GM12878 (cell line): ENCODE results near the gene AHR. TPM values are rescaled to one million over a fixed set of nuclear protein-coding genes. Genes with fewer than 3 reads are reported as not detected.

Source experiments
- BHLHE40 ChIP-seq, 2 experiments: fragments of 450-650 bp in 1 of 2; IDR thresholded peaks; 2 replicates each; pipeline ENCODE4 v1.6.1; 2011 to 2017; ENCODE audit warnings: low read depth in 2 of 2, borderline replicate concordance in 1 of 2, improper control_type of control experiment in 1 of 2, low read length in 1 of 2, mild to moderate bottlenecking in 1 of 2
- IRF4 ChIP-seq: IDR thresholded peaks from 2 replicates; pipeline ENCODE4 v1.6.1; 2011; ENCODE audit warnings: low read depth, low read length
- JUNB ChIP-seq: IDR thresholded peaks from 2 replicates; pipeline ENCODE4 v1.6.1; 2016; ENCODE audit warnings: antibody characterized with exemption, mild to moderate bottlenecking
- PRDM15 ChIP-seq: fragments of 450-650 bp; formaldehyde crosslinking; IDR thresholded peaks from 2 replicates; pipeline ENCODE4 v1.4.0; 2020; ENCODE audit warnings: mild to moderate bottlenecking, moderate library complexity
- WRNIP1 ChIP-seq: IDR thresholded peaks from 2 replicates; pipeline ENCODE4 v1.6.1; 2011; ENCODE audit warnings: low read depth, low read length, improper control_type of control experiment, borderline replicate concordance
- ZNF592 ChIP-seq: fragments of 450-650 bp; IDR thresholded peaks from 2 replicates; pipeline ENCODE4 v1.6.1; 2017; ENCODE audit warnings: mild to moderate bottlenecking, moderate library complexity
- polyA plus RNA-seq, 11 experiments: library from polyadenylated mRNA; depleted of rRNA in 4 of 11; unstranded in 6 of 11; stranded (reverse) in 5 of 11; fragments of >200 nt; fragmentation: Nextera tagmentation in 4 of 11; fragmentation: Illumina TruSeq in 1 of 11; extraction: Ambion mirVana in 4 of 11; extraction: Trizol in 1 of 11; gene quantifications; 1 replicate in 1 of 11; 2 replicates in 10 of 11; pipeline versions ENCODE4 v1.2.1 to v1.2.3, GENCODE V29; 2011 to 2016; ENCODE audit warnings: inconsistent platforms in 2 of 11, missing spikeins in 2 of 11, low read depth in 1 of 11
- total RNA-seq, 4 experiments: library from RNA; depleted of rRNA in 3 of 4; stranded (reverse); fragments of >200 nt in 3 of 4; fragmentation: Illumina TruSeq in 1 of 4; extraction: Trizol in 1 of 4; gene quantifications; 2 replicates each; pipeline versions ENCODE4 v1.2.1 to v1.2.3, GENCODE V29; 2013 to 2021
- TF ChIP-seq, protein P1 (sequence below): fragments of 450-650 bp; formaldehyde crosslinking; IDR thresholded peaks from 2 replicates; pipeline ENCODE4 v1.4.0; 2022; ENCODE audit warnings: mild to moderate bottlenecking, moderate library complexity

Gene AHR
- total and polyA plus RNA-seq, 10 of the 15 experiments (the other 5 are each of a cell fraction or from before 2014, with no cell fraction given) = 1.7 to 16.9 (median 4.5) TPM

- TF ChIP-seq ZNF592 (no peak), BHLHE40 (IDR thresholded peaks at IDR 0.05; ENCODE audit: borderline replicate concordance in 1 of 2, low read depth in 2 of 2, low read length in 1 of 2) (no peak), JUNB (no peak), WRNIP1 (no peak), IRF4 (no peak), PRDM15 (CRISPR knock-in tag) (no peak)
- TF ChIP-seq, protein P1, sequence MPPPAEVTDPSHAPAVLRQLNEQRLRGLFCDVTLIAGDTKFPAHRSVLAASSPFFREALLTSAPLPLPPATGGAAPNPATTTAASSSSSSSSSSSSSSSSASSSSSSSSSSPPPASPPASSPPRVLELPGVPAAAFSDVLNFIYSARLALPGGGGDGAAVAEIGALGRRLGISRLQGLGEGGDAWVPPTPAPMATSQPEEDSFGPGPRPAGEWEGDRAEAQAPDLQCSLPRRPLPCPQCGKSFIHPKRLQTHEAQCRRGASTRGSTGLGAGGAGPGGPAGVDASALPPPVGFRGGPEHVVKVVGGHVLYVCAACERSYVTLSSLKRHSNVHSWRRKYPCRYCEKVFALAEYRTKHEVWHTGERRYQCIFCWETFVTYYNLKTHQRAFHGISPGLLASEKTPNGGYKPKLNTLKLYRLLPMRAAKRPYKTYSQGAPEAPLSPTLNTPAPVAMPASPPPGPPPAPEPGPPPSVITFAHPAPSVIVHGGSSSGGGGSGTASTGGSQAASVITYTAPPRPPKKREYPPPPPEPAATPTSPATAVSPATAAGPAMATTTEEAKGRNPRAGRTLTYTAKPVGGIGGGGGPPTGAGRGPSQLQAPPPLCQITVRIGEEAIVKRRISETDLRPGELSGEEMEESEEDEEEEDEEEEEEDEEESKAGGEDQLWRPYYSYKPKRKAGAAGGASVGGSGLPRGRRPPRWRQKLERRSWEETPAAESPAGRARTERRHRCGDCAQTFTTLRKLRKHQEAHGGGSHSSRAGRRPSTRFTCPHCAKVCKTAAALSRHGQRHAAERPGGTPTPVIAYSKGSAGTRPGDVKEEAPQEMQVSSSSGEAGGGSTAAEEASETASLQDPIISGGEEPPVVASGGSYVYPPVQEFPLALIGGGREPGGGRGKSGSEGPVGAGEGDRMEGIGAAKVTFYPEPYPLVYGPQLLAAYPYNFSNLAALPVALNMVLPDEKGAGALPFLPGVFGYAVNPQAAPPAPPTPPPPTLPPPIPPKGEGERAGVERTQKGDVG (CRISPR knock-in tag) = no peak
- TF ChIP-seq, all 136 proteins: peak for 0
Observed at GRCh38 chr7:17275749-17276671, 22.4 kb upstream of the AHR start (continued).
